HG02840 (cell line): ENCODE results near the gene CFAP299.
"Not testable (repeated sequence)": the region's sequence is repeated elsewhere in the genome, so short reads cannot be mapped to it uniquely, and the experiment has no call there.

ENCODE experiments used
- ATAC-seq: cut with Tn5 transposase; IDR thresholded peaks from one replicate; pipeline ENCODE4 v1.9.1; 2021; ENCODE audit warnings: mild to moderate bottlenecking, moderate library complexity, moderate number of reproducible peaks; ENCODE audit not compliant: unreplicated experiment, low FRiP score

The CFAP299 gene

DNA sequence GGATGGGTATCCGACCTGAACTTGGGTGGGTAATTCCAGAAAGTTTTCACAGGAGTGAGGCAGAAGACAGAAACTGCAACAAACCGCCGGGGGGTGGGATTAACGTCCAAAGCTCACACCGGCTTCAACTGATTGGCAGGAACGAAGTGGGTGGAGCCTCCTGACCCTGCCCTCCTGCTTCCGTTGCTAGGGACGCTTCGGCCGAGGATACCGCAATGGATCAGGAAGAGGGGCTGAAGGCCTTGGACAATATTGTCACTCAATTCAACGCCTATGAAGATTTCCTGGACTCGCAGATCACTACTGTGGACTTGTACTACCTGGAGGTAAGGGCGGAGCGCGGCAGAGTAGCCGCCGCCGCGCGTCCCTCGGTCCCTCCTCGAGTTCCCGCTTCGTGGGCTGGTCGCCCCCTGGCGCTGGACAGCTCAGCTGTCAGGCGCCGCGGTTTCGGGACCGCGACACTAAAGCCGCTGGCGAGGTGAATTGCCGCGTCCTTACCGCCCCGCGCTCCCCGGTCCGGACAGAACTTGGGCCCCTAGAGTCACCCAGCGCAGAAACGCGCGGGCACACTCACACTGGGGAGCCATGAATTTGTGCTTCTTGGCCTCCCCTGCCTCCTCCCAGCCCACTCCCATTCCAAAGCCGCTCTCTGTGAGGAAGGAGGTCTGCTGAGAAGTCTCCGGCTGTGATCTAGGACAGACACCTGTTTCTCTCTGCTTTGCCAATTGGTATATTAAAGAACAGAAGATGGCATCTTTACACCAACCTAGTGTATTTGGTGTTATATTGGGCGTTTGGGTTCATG lies at the start of gene CFAP299:
Gene CFAP299 (plus strand): TSS at position 177 of the 805 bp plus-strand sequence.
- ATAC-seq: peak; percentile 94

DNA sequence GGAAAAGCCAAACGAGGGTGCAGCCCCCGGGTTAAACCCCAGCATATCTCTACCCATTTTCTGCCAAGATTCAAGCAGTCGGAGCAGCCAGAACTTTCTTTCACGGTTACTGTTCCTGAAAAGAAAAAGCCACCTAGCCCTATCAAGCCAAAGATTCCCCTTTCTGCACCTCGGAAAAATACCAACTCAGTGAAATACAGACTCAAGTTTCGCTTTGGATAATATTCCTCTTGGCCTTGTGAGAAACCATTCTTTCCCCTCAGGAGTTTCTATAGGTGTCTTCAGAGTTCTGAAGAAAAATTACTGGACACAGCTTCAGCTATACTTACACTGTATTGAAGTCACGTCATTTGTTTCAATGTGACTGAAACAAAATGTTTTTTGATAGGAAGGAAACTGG lies 49.1 kb upstream of the CFAP299 start:
- no peak for ATAC-seq

DNA sequence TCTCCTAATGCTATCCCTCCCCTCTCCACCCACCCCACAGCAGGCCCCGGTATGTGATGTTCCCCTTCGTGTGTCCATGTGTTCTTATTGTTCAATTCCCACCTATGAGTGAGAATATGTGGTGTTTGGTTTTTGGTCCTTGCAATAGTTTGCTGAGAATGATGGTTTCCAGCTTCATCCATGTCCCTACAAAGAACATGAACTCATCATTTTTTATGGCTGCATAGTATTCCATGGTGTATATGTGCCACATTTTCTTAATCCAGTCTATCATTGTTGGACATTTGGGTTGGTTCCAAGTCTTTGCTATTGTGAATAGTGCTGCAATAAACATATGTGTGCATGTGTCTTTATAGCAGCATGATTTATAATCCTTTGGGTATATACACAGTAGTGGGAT lies 44.9 kb upstream of the CFAP299 start:
- not testable (repeated sequence) for ATAC-seq

DNA sequence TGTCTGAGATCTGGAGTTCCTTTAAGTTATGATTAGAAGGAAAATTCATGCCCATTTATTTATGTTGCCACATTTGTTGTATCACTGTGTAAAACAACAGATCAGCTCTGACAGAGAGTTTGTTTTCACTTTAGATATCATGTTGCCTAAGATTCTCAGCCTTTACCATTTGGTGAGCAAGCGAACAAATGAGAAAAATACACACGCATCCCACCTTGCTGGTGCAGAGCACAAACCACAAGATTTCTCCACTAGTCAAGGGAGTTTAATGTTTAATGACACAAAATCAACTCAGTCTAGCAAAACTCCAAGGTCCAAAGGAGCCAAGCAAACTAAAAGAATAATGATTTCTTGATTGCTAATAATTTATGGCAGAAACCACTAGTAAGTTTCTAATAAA lies 41.3 kb upstream of the CFAP299 start:
- no peak for ATAC-seq

DNA sequence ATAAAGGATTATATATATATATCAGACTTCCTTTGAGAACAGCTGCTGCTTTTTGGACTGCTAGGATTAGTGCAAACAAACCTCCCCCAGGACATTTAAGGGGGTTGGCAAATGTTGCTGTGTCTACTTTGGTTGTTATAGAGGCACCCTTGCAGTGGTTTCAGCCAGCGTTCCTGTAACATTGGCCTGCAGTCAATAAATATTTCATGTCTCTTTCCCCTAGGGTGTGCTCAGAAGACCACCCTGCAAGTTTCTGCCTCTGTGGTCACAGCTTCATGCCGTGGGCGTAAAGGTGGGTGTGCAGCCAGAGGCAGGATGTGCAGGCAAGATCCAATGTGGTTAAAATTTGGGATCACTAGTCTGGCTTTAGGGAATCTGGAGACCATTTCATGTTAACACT lies 40.2 kb upstream of the CFAP299 start:
- ATAC-seq: no peak

DNA sequence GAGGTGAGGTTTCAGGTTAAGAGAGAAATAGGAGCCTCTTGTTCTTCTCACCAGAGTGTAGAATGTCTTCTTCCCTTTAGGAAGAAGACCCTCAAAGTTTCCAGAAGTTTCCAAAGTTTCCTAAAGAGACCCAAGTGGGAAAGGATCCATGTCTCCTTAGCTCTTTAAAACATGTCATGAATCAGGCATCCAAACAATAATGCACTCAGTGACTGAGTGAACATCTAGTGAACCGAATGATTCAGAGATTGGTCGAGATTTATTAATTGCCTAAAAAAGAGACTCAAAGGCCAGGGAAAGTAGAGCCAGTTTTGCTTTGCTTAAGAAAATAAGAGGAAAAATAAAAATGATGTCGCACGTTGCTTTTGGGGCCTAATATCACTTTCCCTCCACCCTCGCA lies 39.7 kb upstream of the CFAP299 start:
- ATAC-seq: no peak

DNA sequence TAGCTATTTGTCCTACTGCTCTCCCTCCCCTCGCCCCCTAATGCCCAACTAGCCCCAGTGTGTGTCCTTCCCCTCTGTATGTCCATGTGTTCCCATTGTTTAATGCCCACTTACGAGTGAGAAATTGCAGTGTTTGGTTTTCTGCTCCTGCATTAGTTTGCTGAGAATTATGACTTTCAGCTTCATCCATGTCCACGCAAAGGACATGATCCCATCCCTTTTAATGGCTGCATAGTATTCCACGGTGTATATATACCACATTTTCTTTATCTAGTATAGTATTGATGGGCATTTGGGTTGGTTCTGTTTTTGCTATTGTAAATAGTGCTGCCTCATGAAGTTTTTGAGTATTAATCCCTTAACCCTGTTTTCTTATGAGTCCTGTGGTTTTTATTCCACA lies 33.6 kb upstream of the CFAP299 start:
- no peak for ATAC-seq

DNA sequence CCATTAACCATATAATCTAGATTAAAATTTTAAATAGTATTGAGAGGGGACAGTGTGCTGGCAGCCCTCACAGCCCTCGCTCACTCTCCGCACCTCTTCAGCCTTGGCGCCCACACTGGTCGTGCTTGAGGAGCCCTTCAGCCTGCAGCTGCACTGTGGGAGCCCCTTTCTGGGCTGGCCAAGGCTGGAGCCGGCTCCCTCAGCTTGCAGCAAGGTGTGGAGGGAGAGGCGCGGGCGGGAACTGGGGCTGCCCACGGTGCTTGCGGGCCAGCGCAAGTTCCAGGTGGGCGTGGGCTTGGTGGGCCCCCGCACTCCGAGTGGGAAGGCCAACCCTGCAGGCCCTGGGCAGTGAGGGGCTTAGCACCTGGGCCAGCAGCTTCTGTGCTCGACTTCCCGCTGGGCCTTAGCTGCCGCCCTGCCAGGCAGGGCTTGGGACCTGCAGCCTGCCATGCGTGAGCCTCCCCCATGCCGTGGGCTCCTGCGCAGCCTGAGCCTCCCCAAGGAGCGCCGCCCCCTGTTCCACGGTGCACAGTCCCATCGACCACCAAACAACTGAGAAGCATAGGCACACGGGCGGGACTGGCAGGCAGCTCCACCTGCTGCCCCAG lies 32.8 kb upstream of the CFAP299 start:
- ATAC-seq: no peak

DNA sequence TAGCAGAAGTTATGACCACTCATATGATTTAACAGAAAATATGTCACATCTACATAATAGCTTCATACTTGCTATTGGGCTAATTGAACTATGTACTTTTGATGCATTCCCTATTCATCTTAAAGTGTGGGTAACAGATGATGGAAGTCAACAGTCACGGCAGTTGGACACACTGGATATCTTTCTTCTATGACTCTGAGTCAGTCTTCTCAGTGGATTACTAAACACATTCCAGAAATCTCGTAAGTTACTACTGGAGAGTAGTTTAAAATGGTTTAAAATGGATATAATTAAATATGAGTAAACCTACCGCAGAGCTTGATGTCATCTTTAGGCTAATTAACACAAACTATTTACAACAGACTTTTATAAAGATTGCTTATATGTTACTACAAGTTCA lies 30.1 kb upstream of the CFAP299 start:
- ATAC-seq: no peak

DNA sequence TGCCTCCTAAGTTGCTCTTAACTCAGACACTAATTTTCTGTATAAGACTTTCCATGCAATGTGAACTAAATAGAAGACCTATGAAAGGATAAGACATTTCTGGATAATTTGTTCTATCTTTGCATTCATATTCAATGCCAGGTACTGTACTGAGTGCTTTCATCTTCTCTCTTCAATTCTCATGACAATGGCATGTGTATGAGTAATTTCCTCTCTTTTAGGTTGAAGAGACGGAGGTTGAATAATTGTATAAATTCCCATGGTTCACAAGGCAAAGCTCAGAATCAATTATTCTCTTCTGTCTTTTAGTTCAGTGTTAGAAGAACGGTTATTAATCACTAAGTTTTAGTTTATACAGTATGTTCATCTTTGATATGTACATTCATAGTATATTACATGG lies 29.3 kb upstream of the CFAP299 start:
- ATAC-seq: no peak

DNA sequence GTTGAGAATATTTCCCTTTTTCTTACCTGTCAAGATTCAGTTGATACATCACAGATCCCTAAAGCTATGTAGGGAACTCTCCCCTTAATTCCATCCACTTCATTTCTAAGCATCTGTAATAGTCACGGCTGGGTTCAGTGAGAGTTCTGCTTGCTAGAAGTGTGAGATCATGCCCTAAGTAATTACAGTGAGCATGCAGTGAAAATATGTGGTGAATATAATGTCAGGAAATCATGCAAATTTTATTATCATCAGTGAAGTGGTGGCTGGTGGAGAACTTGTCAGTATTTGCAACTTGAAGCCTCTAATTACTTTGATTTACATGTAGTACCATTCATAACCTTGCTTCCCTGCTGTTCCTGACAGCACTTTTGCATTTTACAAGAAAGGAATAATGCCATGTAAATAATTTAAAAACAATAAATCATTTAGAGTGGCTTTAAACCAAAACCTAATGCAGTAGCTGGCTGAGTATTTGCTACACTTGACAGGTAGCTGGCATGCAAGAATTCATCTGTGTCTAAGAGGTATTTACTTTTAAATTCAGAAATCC lies 28.3 kb upstream of the CFAP299 start:
- no peak for ATAC-seq

DNA sequence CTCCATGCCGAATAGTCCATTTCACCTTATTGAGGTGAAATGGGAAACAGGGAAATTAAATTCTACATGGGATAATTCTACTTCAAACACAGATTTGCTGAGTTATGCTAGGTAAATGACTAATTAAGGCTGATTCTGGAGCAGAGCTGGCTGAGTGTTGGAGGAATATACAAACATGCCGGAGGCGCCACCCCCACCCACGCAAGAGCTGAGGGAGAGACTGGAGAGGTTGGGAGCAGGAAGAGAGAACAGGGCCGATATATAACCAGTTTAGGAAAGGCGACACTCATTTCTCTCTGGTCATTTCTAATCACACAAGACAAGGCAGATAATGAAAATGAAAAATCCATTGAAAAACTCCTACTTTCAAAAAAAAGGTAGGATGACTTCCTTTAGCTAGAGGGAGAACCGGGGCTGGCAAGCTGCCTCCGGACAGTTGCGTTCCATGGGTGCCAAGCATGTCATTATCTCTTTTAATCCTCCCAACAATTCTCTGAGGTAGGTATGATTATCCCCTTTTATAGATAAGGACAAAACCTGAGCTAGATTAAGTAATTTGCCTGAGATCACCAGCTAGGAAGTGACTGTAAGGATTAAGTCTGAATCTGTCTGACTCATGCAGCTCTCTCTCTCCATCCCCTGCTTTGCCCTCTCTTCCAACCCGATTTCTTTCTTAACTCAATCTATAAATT lies 27.6 kb upstream of the CFAP299 start:
- ATAC-seq: no peak

DNA sequence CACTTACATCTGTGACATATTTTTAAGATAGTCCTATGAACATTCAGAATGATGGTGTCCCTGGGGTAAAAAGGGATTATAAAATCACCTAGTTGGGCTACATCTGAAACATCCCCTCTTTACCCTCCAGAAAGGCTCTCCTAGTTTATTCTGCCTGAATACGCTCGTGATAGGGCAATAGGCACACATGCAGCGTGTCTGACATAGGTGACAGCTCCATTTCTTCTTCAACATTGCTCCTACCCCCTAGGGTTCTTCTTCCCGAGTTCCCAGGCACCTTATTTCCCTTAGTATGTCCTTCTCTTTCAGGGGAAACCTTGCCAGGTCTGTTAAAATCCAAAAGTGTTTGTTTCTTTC lies 27.1 kb upstream of the CFAP299 start:
- no peak for ATAC-seq

DNA sequence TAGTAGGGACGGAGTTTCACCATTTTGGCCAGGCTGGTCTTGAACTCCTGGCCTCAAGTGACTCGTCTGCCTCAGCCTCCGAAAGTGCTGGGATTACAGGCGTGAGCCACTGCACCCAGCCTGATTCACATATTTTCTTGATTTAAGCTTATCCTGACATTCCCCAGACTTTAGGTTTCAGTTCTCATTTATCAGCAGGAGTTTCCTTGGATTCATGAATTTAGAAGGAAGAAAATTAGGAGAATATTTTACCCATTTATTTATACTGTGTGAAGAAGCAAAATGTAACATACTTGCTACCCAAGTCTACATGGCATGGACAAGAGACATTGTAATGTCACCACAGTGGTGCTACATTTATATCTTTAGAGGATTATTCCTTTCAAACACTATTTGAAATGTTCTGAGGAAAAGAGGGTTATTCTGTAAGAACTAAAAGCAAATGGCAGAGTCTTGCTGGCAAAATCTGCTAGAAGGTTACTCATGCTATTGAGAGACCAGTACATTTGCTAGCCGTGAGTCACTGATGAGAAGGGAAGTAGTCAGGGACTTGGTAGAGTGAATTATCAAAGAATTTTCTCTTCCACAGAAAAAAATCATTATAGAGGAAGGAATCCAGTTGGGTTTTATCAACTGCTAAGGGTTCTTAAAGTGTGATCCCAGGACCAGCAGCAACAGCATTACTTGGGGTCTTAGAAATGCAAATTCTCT lies 26.1 kb upstream of the CFAP299 start:
- ATAC-seq: no peak

DNA sequence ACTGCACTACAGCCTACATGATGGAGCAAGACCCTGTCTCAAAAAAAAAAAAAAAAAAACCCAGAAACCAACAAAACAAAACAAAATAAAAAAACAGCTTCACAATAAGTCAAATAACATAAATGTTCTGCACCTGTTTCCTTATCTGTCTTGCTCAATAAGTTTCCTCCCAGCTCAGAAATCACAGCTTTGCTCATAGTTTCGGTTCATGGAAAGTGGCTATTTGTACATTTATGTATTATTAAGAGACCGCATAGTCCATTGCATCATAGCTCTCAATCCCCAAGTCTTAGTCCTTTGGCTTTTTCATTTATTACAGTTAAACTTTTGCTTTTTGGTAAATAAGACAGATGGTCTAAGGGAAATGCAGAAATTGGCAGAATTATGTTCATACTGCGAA lies 24.4 kb upstream of the CFAP299 start:
- ATAC-seq: no peak

DNA sequence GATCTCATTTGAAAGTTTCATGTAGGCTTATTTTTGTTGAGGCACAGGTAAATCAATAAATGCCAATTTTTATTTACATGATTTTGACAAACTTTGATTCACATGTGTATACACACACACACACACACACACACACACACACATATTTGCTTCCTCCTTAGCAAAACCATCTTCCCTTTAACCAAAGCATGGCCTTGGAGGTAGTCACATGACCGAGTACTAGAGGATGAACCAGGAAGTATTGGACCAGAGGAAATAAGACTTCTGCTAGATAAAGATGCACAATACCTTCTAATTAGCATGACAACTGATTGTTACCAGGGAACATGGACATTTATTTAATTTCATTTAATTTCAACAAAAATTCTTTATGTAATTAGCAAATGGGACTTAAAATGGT lies 23.4 kb upstream of the CFAP299 start:
- no peak for ATAC-seq

DNA sequence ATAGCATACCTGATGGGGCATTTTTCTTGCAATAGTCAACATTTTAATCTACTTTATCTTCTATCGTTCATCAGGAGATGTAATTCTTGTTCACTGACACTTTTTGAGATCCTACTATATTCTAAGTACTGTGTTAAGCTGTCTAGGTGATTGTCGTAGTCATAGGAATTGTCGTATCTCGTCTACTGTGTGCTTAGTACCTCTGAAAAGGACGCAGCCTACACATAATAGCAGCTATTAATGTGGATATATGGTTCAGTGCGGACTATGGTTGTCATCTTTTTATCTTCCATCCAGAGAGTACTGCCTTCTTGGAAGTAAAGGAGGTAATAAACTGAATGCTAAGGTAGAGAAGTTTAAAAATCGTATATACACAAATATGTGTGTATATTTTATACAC lies 21.9 kb upstream of the CFAP299 start:
- ATAC-seq: no peak

DNA sequence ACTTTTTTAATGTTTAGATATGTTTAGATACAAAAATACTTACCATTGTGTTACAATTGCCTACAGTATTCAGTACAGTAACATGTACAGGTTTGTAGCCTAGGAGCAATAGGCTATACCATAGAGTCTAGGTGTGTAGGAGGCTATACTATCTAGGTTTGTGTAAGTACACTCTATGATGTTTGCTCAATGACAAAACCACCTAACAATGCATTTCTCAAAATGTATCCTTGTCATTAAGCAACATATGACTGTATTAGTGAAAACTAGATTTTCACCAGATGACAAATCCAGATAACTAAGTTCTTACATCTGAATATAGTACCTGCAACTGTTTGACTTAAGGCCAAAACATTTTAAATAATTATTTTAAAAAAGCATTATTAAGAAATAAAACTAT lies 19.7 kb upstream of the CFAP299 start:
- not testable (repeated sequence) for ATAC-seq

DNA sequence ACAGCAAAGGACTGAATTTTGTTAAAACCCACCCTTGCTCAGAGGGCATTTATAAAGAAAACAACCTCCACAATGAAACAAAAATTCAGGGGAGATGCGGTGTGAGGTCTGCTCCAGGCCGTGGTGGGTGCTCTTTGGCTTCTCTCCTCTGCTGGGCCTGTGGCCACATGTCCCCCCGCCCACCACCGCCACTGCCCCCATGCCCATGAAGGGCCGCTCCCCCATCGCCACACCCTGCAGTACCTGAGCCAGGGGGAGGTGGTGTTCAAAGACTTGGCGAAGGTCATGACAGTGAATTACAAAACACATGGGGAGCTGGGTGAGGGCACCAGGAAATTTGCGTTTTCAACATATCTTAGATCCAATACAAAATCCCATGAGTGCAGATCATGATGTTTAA lies 14.2 kb upstream of the CFAP299 start:
- ATAC-seq: no peak

DNA sequence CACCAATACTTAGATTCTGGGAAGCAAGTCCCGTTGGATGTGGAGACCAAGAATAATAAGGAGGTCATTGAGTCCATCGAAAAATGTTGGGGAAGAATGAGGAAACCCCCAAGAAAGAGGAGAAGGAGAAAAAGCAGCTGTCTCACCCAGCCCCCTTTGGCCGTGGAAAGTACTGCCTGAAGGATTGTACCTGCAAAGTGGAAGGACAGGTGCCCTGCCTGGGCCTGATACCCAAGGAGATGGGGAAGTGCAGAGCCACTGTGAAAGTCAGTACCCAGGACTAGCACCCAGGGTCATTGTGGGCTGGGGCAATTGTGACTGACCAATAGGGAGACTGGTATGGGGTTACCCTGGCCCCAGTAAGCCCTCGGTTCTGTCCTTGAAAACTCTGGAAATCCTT lies 13.8 kb upstream of the CFAP299 start:
- ATAC-seq: no peak

DNA sequence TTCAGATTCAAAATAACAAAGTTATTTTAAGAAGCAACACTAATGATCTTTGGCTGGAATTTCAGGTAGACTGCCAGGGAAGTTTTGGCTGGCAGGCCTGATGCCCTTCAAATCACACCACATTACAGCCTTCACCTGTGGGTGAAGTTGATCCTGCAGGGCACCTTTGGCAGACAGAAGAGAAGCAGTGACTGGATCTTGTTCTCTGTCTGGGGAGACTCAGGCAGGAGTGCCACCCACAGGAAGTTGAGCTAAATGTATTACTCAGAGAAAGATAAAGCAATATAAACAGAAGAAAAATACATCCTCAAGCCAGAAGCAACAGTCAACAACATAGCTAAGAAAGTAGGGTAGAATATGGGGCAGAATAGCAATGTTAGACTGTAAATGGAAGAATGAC lies 12.8 kb upstream of the CFAP299 start:
- ATAC-seq: no peak
